HFFc6 (cell line): ENCODE results near the gene LAMA2. TPM values are rescaled to one million over a fixed set of nuclear protein-coding genes. Genes with fewer than 3 reads are reported as not detected.
A peak's percentile ranks its signal among the peaks of the same experiment; 100 is the strongest.

Source experiments
- DNase-seq: peaks from one replicate; pipeline ENCODE4 v3.0.0-alpha.2; 2018
- H3K27ac Mint-ChIP-seq: 2 replicates; pipeline ENCODE4 v1.8.0; 2020; ENCODE audit warnings: mild to moderate bottlenecking, mixed read lengths
- H3K27me3 Mint-ChIP-seq: 2 replicates; pipeline ENCODE4 v1.8.0; 2021; ENCODE audit warnings: mild to moderate bottlenecking, moderate library complexity, mixed read lengths; ENCODE audit not compliant: insufficient read depth
- H3K36me3 Mint-ChIP-seq: 2 replicates; pipeline ENCODE4 v1.8.0; 2021; ENCODE audit warnings: low read depth, mixed read lengths
- H3K4me1 Mint-ChIP-seq: 2 replicates; pipeline ENCODE4 v1.8.0; 2020; ENCODE audit warnings: low read depth, mixed read lengths
- H3K4me3 Mint-ChIP-seq: 2 replicates; pipeline ENCODE4 v1.8.0; 2020; ENCODE audit warnings: mild to moderate bottlenecking, moderate library complexity, mixed read lengths
- H3K9me3 Mint-ChIP-seq: 2 replicates; pipeline ENCODE4 v1.8.0; 2020; ENCODE audit warnings: mild to moderate bottlenecking, mixed read lengths
- CTCF ChIP-seq: fragments of 200-600 bp; sonication (generic); IDR thresholded peaks from 2 replicates; pipeline ENCODE4 v1.5.0; 2021; ENCODE audit warnings: antibody characterized with exemption, mild to moderate bottlenecking
- total RNA-seq, 6 experiments: library from RNA; stranded (reverse); fragmentation: NEBNext Ultra II Directional; extraction: Animal tissue kit (Norgen Biotek cat#: 25700); gene quantifications; 2 replicates in 1 of 6; 3 replicates in 5 of 6; pipeline ENCODE4 v1.2.3, GENCODE V29; 2021

The LAMA2 gene
- total RNA-seq, 6 experiments from 2014 or later = 8.2 to 14.3 (median 10.5) TPM

GRCh38 chr6:129015721-129016120, 132.8 kb downstream of the LAMA2 start:
- peaks cover 8% of the 10 kb centered on the region for H3K4me1 Mint-ChIP-seq
- no peaks in the 10 kb centered on the region for H3K36me3 Mint-ChIP-seq
- TF ChIP-seq CTCF = no peak
- no peak overlapping the region for H3K27ac Mint-ChIP-seq
- H3K9me3 Mint-ChIP-seq = no peaks in the 10 kb centered on the region
- H3K4me3 Mint-ChIP-seq = no peak overlapping the region
- DNase-seq = no peak
- peaks cover 2% of the 10 kb centered on the region for H3K27me3 Mint-ChIP-seq

GRCh38 chr6:129016844-129017243, 133.9 kb downstream of the LAMA2 start:
- Mint-ChIP-seq H3K27me3 (peaks cover 2% of the 10 kb centered on the region), H3K36me3 (no peaks in the 10 kb centered on the region), H3K9me3 (no peaks in the 10 kb centered on the region), H3K27ac (no peak overlapping the region), H3K4me1 (peaks cover 8% of the 10 kb centered on the region), H3K4me3 (no peak overlapping the region)
- no peak for DNase-seq
- no peak for TF ChIP-seq CTCF

- DNase-seq = no peak
Observed at GRCh38 chr6:129022011-129022553, 139.1 kb downstream of the LAMA2 start.

GRCh38 chr6:129026601-129027000, 143.7 kb downstream of the LAMA2 start:
- TF ChIP-seq CTCF = no peak
- Mint-ChIP-seq H3K27me3 (no peaks in the 10 kb centered on the region; the same call in 1 of the 2 replicates), H3K27ac (no peak overlapping the region), H3K4me3 (no peak overlapping the region), H3K4me1 (peaks cover 27% of the 10 kb centered on the region), H3K9me3 (no peaks in the 10 kb centered on the region), H3K36me3 (no peaks in the 10 kb centered on the region)
- no peak for DNase-seq

More at GRCh38 chr6:129022011-129022553, 139.1 kb downstream of the LAMA2 start:
- Mint-ChIP-seq H3K4me3 (no peak overlapping the region), H3K27ac (no peak overlapping the region), H3K27me3 (peaks cover 2% of the 10 kb centered on the region; the same call in 1 of the 2 replicates), H3K36me3 (no peaks in the 10 kb centered on the region), H3K9me3 (no peaks in the 10 kb centered on the region), H3K4me1 (no peaks in the 10 kb centered on the region; the same call in 1 of the 2 replicates)
- TF ChIP-seq CTCF = no peak

- Mint-ChIP-seq H3K27me3 (no peaks in the 10 kb centered on the region; the same call in 1 of the 2 replicates), H3K4me3 (no peak overlapping the region), H3K27ac (peak overlapping the region; percentile 82), H3K4me1 (peaks cover 36% of the 10 kb centered on the region), H3K9me3 (no peaks in the 10 kb centered on the region), H3K36me3 (no peaks in the 10 kb centered on the region)
- no peak for TF ChIP-seq CTCF
- peak; percentile 8 for DNase-seq
Observed at GRCh38 chr6:129029778-129030177, 146.8 kb downstream of the LAMA2 start.
